Measurements from ENCODE around the gene FBXO33. TPM values are rescaled to one million over a fixed set of nuclear protein-coding genes. Genes with fewer than 3 reads are reported as not detected.

The FBXO33 gene
- total and polyA plus RNA-seq, 8 donors, result 3.4 to 30.1 (median 6.9) TPM

GRCh38 chr14:39430762-39431415, 1.3 kb downstream of the FBXO33 start:
- H3K4me1 ChIP-seq, result peaks cover 17 to 63% (median 43%) of the 10 kb centered on the region in 4 donors

GRCh38 chr14:39428118-39428517, 4.1 kb downstream of the FBXO33 start:
- whole genome bisulfite sequencing, 5 donors, result 84 to 92% (median 87%) methylated on average over 8 of the region's 8 CpGs
- TF ChIP-seq POLR2A (IDR thresholded peaks at IDR 0.05), result no peak
- TF ChIP-seq POLR2AphosphoS5 (IDR thresholded peaks at IDR 0.05), result no peak
- TF ChIP-seq CTCF (IDR thresholded peaks at IDR 0.05), result no peak
- TF ChIP-seq EP300 (IDR thresholded peaks at IDR 0.05), result no peak
- intact Hi-C loops (cut with DNase I; ENCODE audit: low total_unique reads), result no loop called here
- DNase-seq, result no peak
- Histone ChIP-seq H3K27me3 (no peaks in the 10 kb centered on the region), H3K9me3 (no peaks in the 10 kb centered on the region), H3K4me1 (peaks cover 17 to 72% (median 51%) of the 10 kb centered on the region in 4 donors), H3K4me3 (no peak overlapping the region), H3K27ac (no peak overlapping the region), H3K36me3 (no peaks in the 10 kb centered on the region)

More at GRCh38 chr14:39430762-39431415, 1.3 kb downstream of the FBXO33 start:
- TF ChIP-seq POLR2AphosphoS5 (IDR thresholded peaks at IDR 0.05), result no peak
- H3K9me3 ChIP-seq, result no peaks in the 10 kb centered on the region
- no peaks in the 10 kb centered on the region for H3K36me3 ChIP-seq
- H3K4me3 ChIP-seq, result peak overlapping the region; percentile 89 to 95 (median 94)
- peak in 1 of 2 donors; percentile 33 for DNase-seq
- 2 to 8% (median 6%) methylated on average over 19 of the region's 19 CpGs for WGBS, 5 donors
- peak overlapping the region; percentile 90 to 99 (median 98) for H3K27ac ChIP-seq
- intact Hi-C loops (cut with DNase I; ENCODE audit: low total_unique reads), result no loop called here
- H3K27me3 ChIP-seq, result no peaks in the 10 kb centered on the region

GRCh38 chr14:39426605-39427004, 5.6 kb downstream of the FBXO33 start:
- 44 to 55% (median 46%) methylated on average over 7 of the region's 7 CpGs for WGBS, 5 donors
- intact Hi-C loops (cut with DNase I; ENCODE audit: low total_unique reads), result no loop called here
- no peaks in the 10 kb centered on the region for H3K9me3 ChIP-seq
- peak in 1 of 2 donors; percentile 47 for DNase-seq
- no peak overlapping the region for H3K4me3 ChIP-seq
- peaks cover 17 to 85% (median 54%) of the 10 kb centered on the region in 4 donors for H3K4me1 ChIP-seq
- TF ChIP-seq POLR2A (IDR thresholded peaks at IDR 0.05), result no peak
- TF ChIP-seq POLR2AphosphoS5 (IDR thresholded peaks at IDR 0.05), result no peak
- TF ChIP-seq EP300 (IDR thresholded peaks at IDR 0.05), result no peak
- no peak for TF ChIP-seq CTCF (IDR thresholded peaks at IDR 0.05)
- no peaks in the 10 kb centered on the region for H3K36me3 ChIP-seq
- H3K27ac ChIP-seq, result no peak overlapping the region
- H3K27me3 ChIP-seq, result no peaks in the 10 kb centered on the region

- H3K27me3 ChIP-seq, result no peaks in the 10 kb centered on the region
- intact Hi-C loops (cut with DNase I; ENCODE audit: low total_unique reads), result no loop called here
- peaks cover 16 to 82% (median 49%) of the 10 kb centered on the region in 4 donors for H3K4me1 ChIP-seq
- WGBS, 5 donors, result 86 to 93% (median 92%) methylated on average over 3 of the region's 3 CpGs
- TF ChIP-seq POLR2A (IDR thresholded peaks at IDR 0.05) (no peak), POLR2AphosphoS5 (IDR thresholded peaks at IDR 0.05) (no peak), EP300 (IDR thresholded peaks at IDR 0.05) (no peak), CTCF (IDR thresholded peaks at IDR 0.05) (no peak)
- H3K9me3 ChIP-seq, result no peaks in the 10 kb centered on the region
- no peak overlapping the region for H3K27ac ChIP-seq
- no peak overlapping the region for H3K4me3 ChIP-seq
- no peak for DNase-seq
- H3K36me3 ChIP-seq, result no peaks in the 10 kb centered on the region
Measured at GRCh38 chr14:39425947-39426346, 6.3 kb downstream of the FBXO33 start.

GRCh38 chr14:39423793-39424192, 8.4 kb downstream of the FBXO33 start:
- H3K4me1 ChIP-seq, result peaks cover 4 to 65% (median 30%) of the 10 kb centered on the region in 4 donors
- no peaks in the 10 kb centered on the region for H3K9me3 ChIP-seq
- TF ChIP-seq CTCF (IDR thresholded peaks at IDR 0.05) (no peak), EP300 (IDR thresholded peaks at IDR 0.05) (no peak), POLR2AphosphoS5 (IDR thresholded peaks at IDR 0.05) (no peak), POLR2A (IDR thresholded peaks at IDR 0.05) (no peak)
- H3K27me3 ChIP-seq, result no peaks in the 10 kb centered on the region
- H3K27ac ChIP-seq, result no peak overlapping the region
- WGBS, 5 donors, result 40 to 73% (median 63%) methylated on average over 3 of the region's 3 CpGs
- H3K4me3 ChIP-seq, result no peak overlapping the region
- intact Hi-C loops (cut with DNase I; ENCODE audit: low total_unique reads), result no loop called here
- H3K36me3 ChIP-seq, result peaks cover 0 to 4% (median 0%) of the 10 kb centered on the region in 4 donors
- DNase-seq, result no peak
